ENCODE results near the gene ZNF136. TPM values are rescaled to one million over a fixed set of nuclear protein-coding genes. Genes with fewer than 3 reads are reported as not detected.

ZNF136 gene
- total and polyA plus RNA-seq, 2 of the 13 experiments (the other 11 are each of a cell fraction or from before 2014, with no cell fraction given): 2.5 to 10.2 TPM

GRCh38 chr19:12162882-12163806 is at the start of gene ZNF136 (continued):
- TF ChIP-seq ZNF101 (CRISPR knock-in tag; IDR thresholded peaks at IDR 0.05; ENCODE audit: borderline replicate concordance, low read depth) (no peak), SALL2 (CRISPR knock-in tag; IDR thresholded peaks at IDR 0.05) (no peak), TGIF2 (CRISPR knock-in tag; IDR thresholded peaks at IDR 0.05) (peak; percentile 92), ZFP1 (CRISPR knock-in tag; IDR thresholded peaks at IDR 0.05) (no peak), ZNF660 (CRISPR knock-in tag; IDR thresholded peaks at IDR 0.05; ENCODE audit: borderline replicate concordance, low read depth) (no peak), HNRNPH1 (optimal IDR thresholded peaks at IDR 0.05; ENCODE audit: low read depth, low read length) (no peak), E2F5 (CRISPR knock-in tag; conservative IDR thresholded peaks at IDR 0.05) (0 out of 2 replicates have a peak, but pooled peaks have one; percentile 44), CENPT (CRISPR knock-in tag; IDR thresholded peaks at IDR 0.05; ENCODE audit: low read depth) (no peak), SRSF9 (IDR thresholded peaks at IDR 0.05; ENCODE audit: borderline replicate concordance, insufficient read depth, low read depth, low read length, poor library complexity, severe bottlenecking) (no peak), HNRNPK (IDR thresholded peaks at IDR 0.05; ENCODE audit: low read depth, low read length, poor library complexity, severe bottlenecking) (no peak), HNF4A (CRISPR knock-in tag; IDR thresholded peaks at IDR 0.05) (no peak), CCAR2 (optimal IDR thresholded peaks at IDR 0.05; ENCODE audit: low read depth, low read length) (no peak)
- TF ChIP-seq, protein P1, sequence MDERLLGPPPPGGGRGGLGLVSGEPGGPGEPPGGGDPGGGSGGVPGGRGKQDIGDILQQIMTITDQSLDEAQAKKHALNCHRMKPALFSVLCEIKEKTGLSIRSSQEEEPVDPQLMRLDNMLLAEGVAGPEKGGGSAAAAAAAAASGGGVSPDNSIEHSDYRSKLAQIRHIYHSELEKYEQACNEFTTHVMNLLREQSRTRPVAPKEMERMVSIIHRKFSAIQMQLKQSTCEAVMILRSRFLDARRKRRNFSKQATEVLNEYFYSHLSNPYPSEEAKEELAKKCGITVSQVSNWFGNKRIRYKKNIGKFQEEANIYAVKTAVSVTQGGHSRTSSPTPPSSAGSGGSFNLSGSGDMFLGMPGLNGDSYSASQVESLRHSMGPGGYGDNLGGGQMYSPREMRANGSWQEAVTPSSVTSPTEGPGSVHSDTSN (CRISPR knock-in tag; IDR thresholded peaks at IDR 0.05): peak; percentile 72
- TF ChIP-seq, protein P2, sequence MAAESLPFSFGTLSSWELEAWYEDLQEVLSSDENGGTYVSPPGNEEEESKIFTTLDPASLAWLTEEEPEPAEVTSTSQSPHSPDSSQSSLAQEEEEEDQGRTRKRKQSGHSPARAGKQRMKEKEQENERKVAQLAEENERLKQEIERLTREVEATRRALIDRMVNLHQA (CRISPR knock-in tag; IDR thresholded peaks at IDR 0.05): no peak
- TF ChIP-seq, protein P3, sequence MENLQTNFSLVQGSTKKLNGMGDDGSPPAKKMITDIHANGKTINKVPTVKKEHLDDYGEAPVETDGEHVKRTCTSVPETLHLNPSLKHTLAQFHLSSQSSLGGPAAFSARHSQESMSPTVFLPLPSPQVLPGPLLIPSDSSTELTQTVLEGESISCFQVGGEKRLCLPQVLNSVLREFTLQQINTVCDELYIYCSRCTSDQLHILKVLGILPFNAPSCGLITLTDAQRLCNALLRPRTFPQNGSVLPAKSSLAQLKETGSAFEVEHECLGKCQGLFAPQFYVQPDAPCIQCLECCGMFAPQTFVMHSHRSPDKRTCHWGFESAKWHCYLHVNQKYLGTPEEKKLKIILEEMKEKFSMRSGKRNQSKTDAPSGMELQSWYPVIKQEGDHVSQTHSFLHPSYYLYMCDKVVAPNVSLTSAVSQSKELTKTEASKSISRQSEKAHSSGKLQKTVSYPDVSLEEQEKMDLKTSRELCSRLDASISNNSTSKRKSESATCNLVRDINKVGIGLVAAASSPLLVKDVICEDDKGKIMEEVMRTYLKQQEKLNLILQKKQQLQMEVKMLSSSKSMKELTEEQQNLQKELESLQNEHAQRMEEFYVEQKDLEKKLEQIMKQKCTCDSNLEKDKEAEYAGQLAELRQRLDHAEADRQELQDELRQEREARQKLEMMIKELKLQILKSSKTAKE (CRISPR knock-in tag; IDR thresholded peaks at IDR 0.05; ENCODE audit: borderline replicate concordance): no peak
- TF ChIP-seq, protein P4, sequence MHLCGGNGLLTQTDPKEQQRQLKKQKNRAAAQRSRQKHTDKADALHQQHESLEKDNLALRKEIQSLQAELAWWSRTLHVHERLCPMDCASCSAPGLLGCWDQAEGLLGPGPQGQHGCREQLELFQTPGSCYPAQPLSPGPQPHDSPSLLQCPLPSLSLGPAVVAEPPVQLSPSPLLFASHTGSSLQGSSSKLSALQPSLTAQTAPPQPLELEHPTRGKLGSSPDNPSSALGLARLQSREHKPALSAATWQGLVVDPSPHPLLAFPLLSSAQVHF (CRISPR knock-in tag; IDR thresholded peaks at IDR 0.05): no peak
- TF ChIP-seq, protein P5, sequence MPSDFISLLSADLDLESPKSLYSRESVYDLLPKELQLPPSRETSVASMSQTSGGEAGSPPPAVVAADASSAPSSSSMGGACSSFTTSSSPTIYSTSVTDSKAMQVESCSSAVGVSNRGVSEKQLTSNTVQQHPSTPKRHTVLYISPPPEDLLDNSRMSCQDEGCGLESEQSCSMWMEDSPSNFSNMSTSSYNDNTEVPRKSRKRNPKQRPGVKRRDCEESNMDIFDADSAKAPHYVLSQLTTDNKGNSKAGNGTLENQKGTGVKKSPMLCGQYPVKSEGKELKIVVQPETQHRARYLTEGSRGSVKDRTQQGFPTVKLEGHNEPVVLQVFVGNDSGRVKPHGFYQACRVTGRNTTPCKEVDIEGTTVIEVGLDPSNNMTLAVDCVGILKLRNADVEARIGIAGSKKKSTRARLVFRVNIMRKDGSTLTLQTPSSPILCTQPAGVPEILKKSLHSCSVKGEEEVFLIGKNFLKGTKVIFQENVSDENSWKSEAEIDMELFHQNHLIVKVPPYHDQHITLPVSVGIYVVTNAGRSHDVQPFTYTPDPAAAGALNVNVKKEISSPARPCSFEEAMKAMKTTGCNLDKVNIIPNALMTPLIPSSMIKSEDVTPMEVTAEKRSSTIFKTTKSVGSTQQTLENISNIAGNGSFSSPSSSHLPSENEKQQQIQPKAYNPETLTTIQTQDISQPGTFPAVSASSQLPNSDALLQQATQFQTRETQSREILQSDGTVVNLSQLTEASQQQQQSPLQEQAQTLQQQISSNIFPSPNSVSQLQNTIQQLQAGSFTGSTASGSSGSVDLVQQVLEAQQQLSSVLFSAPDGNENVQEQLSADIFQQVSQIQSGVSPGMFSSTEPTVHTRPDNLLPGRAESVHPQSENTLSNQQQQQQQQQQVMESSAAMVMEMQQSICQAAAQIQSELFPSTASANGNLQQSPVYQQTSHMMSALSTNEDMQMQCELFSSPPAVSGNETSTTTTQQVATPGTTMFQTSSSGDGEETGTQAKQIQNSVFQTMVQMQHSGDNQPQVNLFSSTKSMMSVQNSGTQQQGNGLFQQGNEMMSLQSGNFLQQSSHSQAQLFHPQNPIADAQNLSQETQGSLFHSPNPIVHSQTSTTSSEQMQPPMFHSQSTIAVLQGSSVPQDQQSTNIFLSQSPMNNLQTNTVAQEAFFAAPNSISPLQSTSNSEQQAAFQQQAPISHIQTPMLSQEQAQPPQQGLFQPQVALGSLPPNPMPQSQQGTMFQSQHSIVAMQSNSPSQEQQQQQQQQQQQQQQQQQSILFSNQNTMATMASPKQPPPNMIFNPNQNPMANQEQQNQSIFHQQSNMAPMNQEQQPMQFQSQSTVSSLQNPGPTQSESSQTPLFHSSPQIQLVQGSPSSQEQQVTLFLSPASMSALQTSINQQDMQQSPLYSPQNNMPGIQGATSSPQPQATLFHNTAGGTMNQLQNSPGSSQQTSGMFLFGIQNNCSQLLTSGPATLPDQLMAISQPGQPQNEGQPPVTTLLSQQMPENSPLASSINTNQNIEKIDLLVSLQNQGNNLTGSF (CRISPR knock-in tag; IDR thresholded peaks at IDR 0.05): no peak

Measured in HepG2 (cell line).